Stimulated activated naive CD8-positive, alpha-beta T cell treated with anti-CD3 and anti-CD28 coated beads, Interleukin-15, amount 100 ng/mL, for 72 hours (primary cell): ENCODE measurements around the gene ZG16B.
A peak's percentile ranks its signal among the peaks of the same experiment; 100 is the strongest.

Experiments used
- ATAC-seq: fragments of 150-1000 bp; cut with Tn5 transposase; 2 replicates; pipeline ENCODE4 v1.10.0; 2021; ENCODE audit warnings: mild to moderate bottlenecking, moderate library complexity
- DNase-seq, 2 donors: peaks; one replicate each; pipeline ENCODE4 v3.0.0; 2021 to 2022
- H3K27ac Mint-ChIP-seq, 2 donors: one replicate each; pipeline ENCODE4 v1.8.0; 2022; ENCODE audit warnings: mild to moderate bottlenecking in 2 of 2, mixed read lengths in 2 of 2, moderate library complexity in 2 of 2
- H3K27me3 Mint-ChIP-seq: one replicate; pipeline ENCODE4 v1.8.0; 2022; ENCODE audit warnings: mixed read lengths
- H3K4me1 Mint-ChIP-seq: one replicate; pipeline ENCODE4 v1.8.0; 2022; ENCODE audit warnings: mild to moderate bottlenecking, mixed read lengths
- H3K4me3 Mint-ChIP-seq, 2 donors: one replicate each; pipeline ENCODE4 v1.8.0; 2022; ENCODE audit warnings: mild to moderate bottlenecking in 2 of 2, mixed read lengths in 2 of 2, moderate library complexity in 1 of 2
- H3K9me3 Mint-ChIP-seq, 2 donors: one replicate each; pipeline ENCODE4 v1.8.0; 2022; ENCODE audit warnings: mixed read lengths in 2 of 2

The ZG16B gene

GRCh38 chr16:2827831-2828520 lies 2.1 kb upstream of the ZG16B start:
- DNase-seq (no peak), ATAC-seq (no peak)
- no peak overlapping the region for H3K4me3 Mint-ChIP-seq
- peak overlapping the region in 1 of 2 donors; percentile 93 for H3K27ac Mint-ChIP-seq
- H3K4me1 Mint-ChIP-seq, result no peaks in the 10 kb centered on the region
- no peaks in the 10 kb centered on the region for H3K9me3 Mint-ChIP-seq
- H3K27me3 Mint-ChIP-seq, result peaks cover 11% of the 10 kb centered on the region

- H3K9me3 Mint-ChIP-seq, result no peaks in the 10 kb centered on the region
- no peak for ATAC-seq
- DNase-seq, result no peak
- H3K27ac Mint-ChIP-seq, result peak overlapping the region in 1 of 2 donors; percentile 19
- no peak overlapping the region for H3K4me3 Mint-ChIP-seq
- H3K4me1 Mint-ChIP-seq, result no peaks in the 10 kb centered on the region
- peaks cover 11% of the 10 kb centered on the region for H3K27me3 Mint-ChIP-seq
Measured at GRCh38 chr16:2828521-2828840, 1.6 kb upstream of the ZG16B start.

GRCh38 chr16:2828876-2829430 lies 1.1 kb upstream of the ZG16B start:
- no peak for DNase-seq
- Mint-ChIP-seq H3K4me1 (no peaks in the 10 kb centered on the region), H3K27me3 (peaks cover 11% of the 10 kb centered on the region), H3K9me3 (no peaks in the 10 kb centered on the region), H3K4me3 (no peak overlapping the region), H3K27ac (no peak overlapping the region)
- no peak for ATAC-seq

- ATAC-seq (peak; percentile 24), DNase-seq (no peak)
- H3K4me1 Mint-ChIP-seq, result no peaks in the 10 kb centered on the region
- H3K4me3 Mint-ChIP-seq, result peak overlapping the region; percentile 69 to 76
- no peaks in the 10 kb centered on the region for H3K9me3 Mint-ChIP-seq
- H3K27ac Mint-ChIP-seq, result peak overlapping the region; percentile 93 to 95
- H3K27me3 Mint-ChIP-seq, result peaks cover 11% of the 10 kb centered on the region
Measured at GRCh38 chr16:2830355-2830695, 222 bp downstream of the ZG16B start.

- H3K27ac Mint-ChIP-seq, result no peak overlapping the region
Measured at GRCh38 chr16:2831203-2831602, 1.1 kb downstream of the ZG16B start.

GRCh38 chr16:2833776-2834175 lies 3.7 kb downstream of the ZG16B start:
- ATAC-seq (no peak), DNase-seq (no peak)
- H3K4me1 Mint-ChIP-seq, result peaks cover 7% of the 10 kb centered on the region
- H3K4me3 Mint-ChIP-seq, result no peak overlapping the region
- no peak overlapping the region for H3K27ac Mint-ChIP-seq
- H3K9me3 Mint-ChIP-seq, result no peaks in the 10 kb centered on the region
- H3K27me3 Mint-ChIP-seq, result peaks cover 11% of the 10 kb centered on the region

More at GRCh38 chr16:2831203-2831602, 1.1 kb downstream of the ZG16B start:
- no peaks in the 10 kb centered on the region for H3K4me1 Mint-ChIP-seq
- no peak for ATAC-seq
- no peak for DNase-seq
- peaks cover 11% of the 10 kb centered on the region for H3K27me3 Mint-ChIP-seq
- no peak overlapping the region for H3K4me3 Mint-ChIP-seq
- no peaks in the 10 kb centered on the region for H3K9me3 Mint-ChIP-seq

- Mint-ChIP-seq H3K4me3 (no peak overlapping the region), H3K27me3 (peaks cover 11% of the 10 kb centered on the region), H3K27ac (no peak overlapping the region), H3K4me1 (peaks cover 19% of the 10 kb centered on the region), H3K9me3 (no peaks in the 10 kb centered on the region)
- ATAC-seq (no peak), DNase-seq (no peak)
Measured at GRCh38 chr16:2834968-2835367, 4.9 kb downstream of the ZG16B start.

- no peak for DNase-seq
- peaks cover 6% of the 10 kb centered on the region for H3K27me3 Mint-ChIP-seq
- no peak overlapping the region for H3K4me3 Mint-ChIP-seq
- no peak overlapping the region for H3K27ac Mint-ChIP-seq
- H3K9me3 Mint-ChIP-seq, result no peaks in the 10 kb centered on the region
- ATAC-seq, result no peak
- H3K4me1 Mint-ChIP-seq, result peaks cover 28% of the 10 kb centered on the region
Measured at GRCh38 chr16:2835638-2836493, 5.8 kb downstream of the ZG16B start.

- no peak for DNase-seq
- Mint-ChIP-seq H3K4me1 (peaks cover 38% of the 10 kb centered on the region), H3K27ac (peak overlapping the region in 1 of 2 donors; percentile 5), H3K9me3 (no peaks in the 10 kb centered on the region), H3K4me3 (no peak overlapping the region), H3K27me3 (no peaks in the 10 kb centered on the region)
- no peak for ATAC-seq
Measured at GRCh38 chr16:2836646-2837508, 6.8 kb downstream of the ZG16B start.

- ATAC-seq (peak; percentile 81), DNase-seq (peak; percentile 62 to 69)
- Mint-ChIP-seq H3K27me3 (no peaks in the 10 kb centered on the region), H3K4me3 (peak overlapping the region in 1 of 2 donors; percentile 17), H3K4me1 (peaks cover 49% of the 10 kb centered on the region), H3K9me3 (peaks cover 4 to 6% of the 10 kb centered on the region in 2 donors), H3K27ac (peak overlapping the region in 1 of 2 donors; percentile 26)
Measured at GRCh38 chr16:2838928-2839327, 8.8 kb downstream of the ZG16B start.

GRCh38 chr16:2839650-2840450 lies 9.7 kb downstream of the ZG16B start:
- Mint-ChIP-seq H3K4me1 (peaks cover 52% of the 10 kb centered on the region), H3K27ac (peak overlapping the region; percentile 26 to 57), H3K4me3 (no peak overlapping the region), H3K9me3 (peaks cover 4 to 6% of the 10 kb centered on the region in 2 donors), H3K27me3 (no peaks in the 10 kb centered on the region)
- ATAC-seq, result no peak
- DNase-seq, result no peak

GRCh38 chr16:2840914-2841313 lies 10.8 kb downstream of the ZG16B start:
- peaks cover 4 to 6% of the 10 kb centered on the region in 2 donors for H3K9me3 Mint-ChIP-seq
- ATAC-seq (no peak), DNase-seq (no peak)
- H3K27me3 Mint-ChIP-seq, result no peaks in the 10 kb centered on the region
- peaks cover 61% of the 10 kb centered on the region for H3K4me1 Mint-ChIP-seq
- H3K4me3 Mint-ChIP-seq, result peak overlapping the region; percentile 29 to 68
- H3K27ac Mint-ChIP-seq, result no peak overlapping the region

- Mint-ChIP-seq H3K4me1 (peaks cover 70% of the 10 kb centered on the region), H3K4me3 (peak overlapping the region; percentile 94 to 95), H3K9me3 (peaks cover 4 to 6% of the 10 kb centered on the region in 2 donors), H3K27me3 (no peaks in the 10 kb centered on the region), H3K27ac (peak overlapping the region; percentile 64 to 86)
- DNase-seq, result no peak
- peak; percentile 11 for ATAC-seq
Measured at GRCh38 chr16:2841606-2842339, 11.7 kb downstream of the ZG16B start.

- H3K4me3 Mint-ChIP-seq, result peak overlapping the region; percentile 94 to 95
- H3K27me3 Mint-ChIP-seq, result no peaks in the 10 kb centered on the region
- DNase-seq (peak; percentile 85 to 91), ATAC-seq (peak; percentile 71)
- H3K27ac Mint-ChIP-seq, result peak overlapping the region; percentile 86 to 90
- peaks cover 4 to 6% of the 10 kb centered on the region in 2 donors for H3K9me3 Mint-ChIP-seq
- H3K4me1 Mint-ChIP-seq, result peaks cover 77% of the 10 kb centered on the region
Measured at GRCh38 chr16:2842340-2843000, 12.4 kb downstream of the ZG16B start.
